ENCODE data around the gene GPC6. TPM values are rescaled to one million over a fixed set of nuclear protein-coding genes. Genes with fewer than 3 reads are reported as not detected.
"Not testable (repeated sequence)": the region's sequence is repeated elsewhere in the genome, so short reads cannot be mapped to it uniquely, and the experiment has no call there.

GPC6 gene
- total RNA-seq, 1 donor from 2014 or later = not detected

DNA sequence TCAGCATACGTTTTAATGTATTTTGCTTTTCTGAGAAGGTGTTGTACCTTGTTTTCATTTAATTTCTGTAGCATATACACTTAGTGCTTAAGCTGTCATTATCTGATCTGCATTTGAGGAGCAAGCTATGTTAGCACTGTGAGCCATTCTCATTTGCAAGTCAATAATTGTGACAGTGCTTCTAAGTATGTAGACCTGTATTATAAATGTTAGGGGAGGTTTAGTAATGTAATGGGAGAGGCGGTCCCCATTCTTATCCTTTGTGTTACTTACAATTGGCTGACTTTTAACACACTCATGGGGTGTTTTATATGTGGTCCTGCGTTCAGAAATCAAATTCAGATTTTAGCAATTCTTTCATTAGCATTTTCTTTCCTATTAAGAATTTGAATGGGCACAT lies 90.2 kb downstream of the GPC6 start:
- H3K27me3 Mint-ChIP-seq = no peaks in the 10 kb centered on the region
- ChIA-PET POLR2A (no interaction called here), CTCF (no interaction called here)
- no peak for ATAC-seq (ENCODE audit: low read depth)
- TF ChIP-seq, protein P1, sequence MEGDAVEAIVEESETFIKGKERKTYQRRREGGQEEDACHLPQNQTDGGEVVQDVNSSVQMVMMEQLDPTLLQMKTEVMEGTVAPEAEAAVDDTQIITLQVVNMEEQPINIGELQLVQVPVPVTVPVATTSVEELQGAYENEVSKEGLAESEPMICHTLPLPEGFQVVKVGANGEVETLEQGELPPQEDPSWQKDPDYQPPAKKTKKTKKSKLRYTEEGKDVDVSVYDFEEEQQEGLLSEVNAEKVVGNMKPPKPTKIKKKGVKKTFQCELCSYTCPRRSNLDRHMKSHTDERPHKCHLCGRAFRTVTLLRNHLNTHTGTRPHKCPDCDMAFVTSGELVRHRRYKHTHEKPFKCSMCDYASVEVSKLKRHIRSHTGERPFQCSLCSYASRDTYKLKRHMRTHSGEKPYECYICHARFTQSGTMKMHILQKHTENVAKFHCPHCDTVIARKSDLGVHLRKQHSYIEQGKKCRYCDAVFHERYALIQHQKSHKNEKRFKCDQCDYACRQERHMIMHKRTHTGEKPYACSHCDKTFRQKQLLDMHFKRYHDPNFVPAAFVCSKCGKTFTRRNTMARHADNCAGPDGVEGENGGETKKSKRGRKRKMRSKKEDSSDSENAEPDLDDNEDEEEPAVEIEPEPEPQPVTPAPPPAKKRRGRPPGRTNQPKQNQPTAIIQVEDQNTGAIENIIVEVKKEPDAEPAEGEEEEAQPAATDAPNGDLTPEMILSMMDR (IDR thresholded peaks at IDR 0.05) = no peak
- no peak for DNase-seq
- H3K27ac Mint-ChIP-seq = no peak overlapping the region
- no peaks in the 10 kb centered on the region for H3K4me1 Mint-ChIP-seq
- H3K4me3 Mint-ChIP-seq = no peak overlapping the region
- no peaks in the 10 kb centered on the region for H3K36me3 Mint-ChIP-seq (ENCODE audit: low read depth)
- peaks cover 6% of the 10 kb centered on the region for H3K9me3 Mint-ChIP-seq
- intact Hi-C loops (cut with micrococcal nuclease) = no loop called here

DNA sequence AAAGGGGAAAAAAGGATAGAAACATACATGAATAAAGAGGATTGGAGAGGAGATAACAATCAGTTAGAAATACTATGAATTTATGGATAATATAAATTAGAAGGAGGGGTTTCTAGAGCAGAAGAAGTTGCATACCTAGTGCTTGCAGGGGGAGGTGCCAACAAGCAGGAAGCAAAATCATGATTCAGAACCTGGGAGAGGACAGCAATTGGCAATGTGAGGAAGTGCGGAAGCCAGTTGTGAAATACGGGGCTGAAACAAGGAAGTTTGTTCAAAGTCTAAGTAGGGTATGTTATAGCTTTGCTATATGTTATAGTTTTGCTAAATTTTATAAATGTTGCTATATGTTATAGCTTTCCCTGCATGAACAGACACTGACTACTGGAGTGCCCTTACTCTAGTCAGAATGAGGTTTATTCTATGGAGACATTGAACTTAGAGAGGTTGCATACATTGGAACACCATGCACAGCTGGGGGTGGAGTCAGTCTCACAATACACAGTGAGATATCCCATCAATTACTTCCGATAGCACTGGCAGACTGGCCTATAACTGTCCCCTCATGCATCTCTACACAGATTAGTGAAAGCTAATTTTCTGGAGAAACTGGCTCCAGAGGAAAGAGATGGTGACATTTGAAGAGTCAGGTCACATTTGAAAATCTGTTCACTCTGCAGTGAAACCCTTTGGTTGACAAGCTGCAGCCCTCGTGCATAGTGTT lies 92.1 kb downstream of the GPC6 start:
- ATAC-seq (ENCODE audit: low read depth) (no peak), DNase-seq (no peak)
- no peak overlapping the region for H3K4me3 Mint-ChIP-seq
- TF ChIP-seq, protein P1 (IDR thresholded peaks at IDR 0.05) = no peak
- no peak overlapping the region for H3K27ac Mint-ChIP-seq
- H3K36me3 Mint-ChIP-seq (ENCODE audit: low read depth) = no peaks in the 10 kb centered on the region
- POLR2A ChIA-PET = no interaction called here
- no peaks in the 10 kb centered on the region for H3K27me3 Mint-ChIP-seq
- CTCF ChIA-PET = no interaction called here
- H3K4me1 Mint-ChIP-seq = no peaks in the 10 kb centered on the region
- intact Hi-C loops (cut with micrococcal nuclease) = no loop called here
- peaks cover 9% of the 10 kb centered on the region for H3K9me3 Mint-ChIP-seq

DNA sequence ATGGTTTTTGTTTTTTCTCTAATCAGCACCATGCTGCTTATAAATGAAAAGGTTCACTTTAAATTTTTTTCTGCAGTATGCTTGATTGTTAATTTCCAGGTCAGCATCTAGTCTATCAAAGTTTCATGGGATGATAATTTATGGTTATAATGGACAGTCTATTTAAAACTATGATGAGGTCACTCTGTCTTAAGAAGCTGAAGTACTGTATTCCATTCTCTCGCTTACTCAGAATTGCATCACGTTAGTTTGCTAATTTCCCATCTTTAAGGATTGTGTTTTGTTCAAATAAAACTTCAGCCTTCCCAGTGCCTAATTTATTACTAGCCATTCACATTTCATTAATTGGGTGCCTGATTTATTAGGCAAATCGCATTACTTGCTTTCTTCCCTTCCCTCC lies 94.3 kb downstream of the GPC6 start:
- TF ChIP-seq, protein P1 (IDR thresholded peaks at IDR 0.05) = no peak
- POLR2A ChIA-PET = no interaction called here
- intact Hi-C loops (cut with micrococcal nuclease) = no loop called here
- CTCF ChIA-PET = no interaction called here
- DNase-seq (no peak), ATAC-seq (ENCODE audit: low read depth) (no peak)
- H3K27ac Mint-ChIP-seq = no peak overlapping the region
- H3K4me3 Mint-ChIP-seq = no peak overlapping the region
- no peaks in the 10 kb centered on the region for H3K4me1 Mint-ChIP-seq
- H3K27me3 Mint-ChIP-seq = no peaks in the 10 kb centered on the region
- H3K9me3 Mint-ChIP-seq = peaks cover 10% of the 10 kb centered on the region
- H3K36me3 Mint-ChIP-seq (ENCODE audit: low read depth) = no peaks in the 10 kb centered on the region

DNA sequence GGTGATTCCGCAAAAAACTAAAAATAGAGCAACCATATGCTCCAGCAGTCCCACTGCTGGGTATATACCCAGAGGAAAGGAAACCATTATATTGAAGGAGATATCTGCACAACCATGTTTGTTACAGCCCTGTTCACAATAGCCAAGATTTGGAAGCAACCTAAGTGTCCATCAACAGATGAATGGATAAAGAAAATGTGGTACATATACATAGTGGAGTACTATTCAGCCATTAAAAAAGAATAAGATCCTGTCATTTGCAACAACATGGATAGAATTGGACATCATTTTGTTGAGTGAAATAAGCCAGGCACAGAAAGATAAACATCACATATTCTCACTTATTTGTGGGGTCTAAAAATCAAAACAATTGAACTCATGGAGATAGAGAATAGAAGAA lies 97.3 kb downstream of the GPC6 start:
- ATAC-seq (ENCODE audit: low read depth); H3K27me3 Mint-ChIP-seq; H3K4me3 Mint-ChIP-seq; H3K36me3 Mint-ChIP-seq (ENCODE audit: low read depth); H3K4me1 Mint-ChIP-seq; DNase-seq; intact Hi-C loops (cut with micrococcal nuclease); POLR2A ChIA-PET; H3K27ac Mint-ChIP-seq; H3K9me3 Mint-ChIP-seq; CTCF ChIA-PET: not testable (repeated sequence)

DNA sequence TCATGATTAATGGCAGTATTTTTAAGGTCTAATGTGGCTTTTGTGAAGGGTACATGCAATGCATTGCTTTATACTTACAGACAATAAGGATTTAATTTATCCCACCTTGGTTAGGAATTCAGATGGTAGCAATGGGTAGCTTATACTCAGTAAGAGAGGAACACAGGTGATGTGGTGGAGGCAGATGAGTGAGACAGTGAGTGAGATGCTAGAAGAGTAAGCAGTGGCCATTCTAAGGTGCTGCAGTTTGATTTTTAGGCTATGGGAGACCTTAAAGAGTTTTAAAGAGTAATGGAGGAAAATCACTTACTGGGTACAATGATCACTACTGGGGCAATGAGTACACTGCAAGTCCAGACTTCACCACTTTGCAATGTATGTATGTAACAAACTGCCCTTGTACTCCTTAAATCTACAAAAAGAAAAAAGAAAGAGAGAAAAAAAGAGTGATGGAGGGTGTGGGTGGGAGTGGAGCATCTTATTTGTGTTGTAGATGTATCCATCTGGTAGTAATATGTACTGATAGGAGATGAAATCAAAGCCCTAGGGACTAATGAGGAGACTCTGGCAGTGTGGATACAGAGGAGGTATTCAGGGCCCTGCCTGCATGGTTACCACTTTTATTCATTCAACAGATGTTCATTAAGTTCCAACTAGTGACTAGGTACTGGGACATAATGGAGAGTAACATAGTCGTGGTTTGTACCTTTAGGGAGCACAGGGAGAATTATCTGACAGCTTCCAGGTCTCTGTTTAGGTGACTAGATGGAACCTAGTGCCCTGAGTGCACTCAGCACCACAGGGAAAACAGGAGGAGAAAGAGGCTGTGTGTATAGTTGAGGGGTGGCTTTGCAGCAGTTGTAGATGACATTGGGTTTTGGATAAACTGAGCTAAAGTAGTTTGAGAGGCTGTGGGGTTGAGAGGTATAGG lies 99.0 kb downstream of the GPC6 start:
- TF ChIP-seq, protein P1 (IDR thresholded peaks at IDR 0.05) = no peak
- CTCF ChIA-PET = no interaction called here

More for the DNA sequence above, 99.0 kb downstream of the GPC6 start:
- Mint-ChIP-seq H3K27ac (no peak overlapping the region), H3K9me3 (peaks cover 12% of the 10 kb centered on the region), H3K4me1 (no peaks in the 10 kb centered on the region), H3K27me3 (no peaks in the 10 kb centered on the region), H3K36me3 (ENCODE audit: low read depth) (no peaks in the 10 kb centered on the region), H3K4me3 (no peak overlapping the region)
- ATAC-seq (ENCODE audit: low read depth) = no peak
- intact Hi-C loops (cut with micrococcal nuclease) = no loop called here
- no peak for DNase-seq
- POLR2A ChIA-PET = no interaction called here
